Suprapubic skin (tissue), 4 donors: ENCODE results near the gene IQGAP3.

Experiments used
- POLR2A ChIP-seq, 2 donors: fragments of 450-650 bp; IDR thresholded peaks; one replicate each; pipeline ENCODE4 v1.6.1; 2017; ENCODE audit warnings: antibody characterized with exemption in 2 of 2, mild to moderate bottlenecking in 2 of 2, moderate library complexity in 2 of 2
- POLR2AphosphoS5 ChIP-seq, 3 donors: sonication (generic); formaldehyde crosslinking; IDR thresholded peaks; one replicate each; pipeline ENCODE4 v1.6.1; 2017; ENCODE audit warnings: antibody characterized with exemption in 3 of 3
- TF ChIP-seq, protein P1 (sequence below), 2 donors: fragments of 200-600 bp in 1 of 2; fragments of 450-650 bp in 1 of 2; sonication (generic) in 1 of 2; IDR thresholded peaks; one replicate each; pipeline ENCODE4 v1.5.1; 2016 to 2019; ENCODE audit warnings: antibody characterized with exemption in 2 of 2, mild to moderate bottlenecking in 1 of 2, moderate library complexity in 1 of 2

DNA sequence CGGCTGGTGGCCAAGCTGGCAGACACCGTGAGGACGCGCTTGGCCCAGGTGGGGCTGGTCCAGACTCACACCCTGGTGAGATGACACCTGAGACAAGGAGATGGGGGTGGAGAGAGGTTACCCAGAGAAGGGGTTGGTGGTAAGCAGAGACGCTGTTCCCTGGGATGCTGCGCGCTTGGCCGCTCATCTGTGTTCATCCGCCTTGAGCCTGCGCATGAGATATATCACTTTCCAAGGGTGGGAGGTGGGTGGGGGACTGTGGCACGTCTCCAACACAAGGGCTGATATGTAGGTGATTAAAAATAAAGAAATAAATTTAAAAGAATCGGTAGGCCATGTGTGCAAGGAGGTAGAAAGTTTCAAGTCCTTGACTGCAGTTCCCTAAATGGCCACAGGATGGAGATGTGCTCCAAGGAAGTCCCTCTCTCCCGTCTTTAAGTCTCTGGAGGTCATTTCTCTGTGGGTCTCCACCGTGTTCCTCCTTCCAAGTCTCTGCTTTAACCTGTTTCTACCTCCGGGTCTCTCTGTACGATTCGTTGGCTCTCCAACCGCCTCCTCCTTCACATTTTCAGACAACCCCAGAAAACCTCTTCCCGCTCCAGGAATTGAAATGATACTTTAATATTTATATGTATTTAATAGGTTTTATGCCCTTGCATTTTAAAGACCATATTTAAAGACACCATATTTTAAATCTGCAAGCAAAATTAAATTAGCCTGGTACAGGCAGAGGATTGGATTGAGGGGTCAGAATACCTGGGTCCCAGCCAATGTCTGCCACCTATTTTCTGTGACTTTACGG lies 11.7 kb upstream of the IQGAP3 start:
- TF ChIP-seq, protein P1, sequence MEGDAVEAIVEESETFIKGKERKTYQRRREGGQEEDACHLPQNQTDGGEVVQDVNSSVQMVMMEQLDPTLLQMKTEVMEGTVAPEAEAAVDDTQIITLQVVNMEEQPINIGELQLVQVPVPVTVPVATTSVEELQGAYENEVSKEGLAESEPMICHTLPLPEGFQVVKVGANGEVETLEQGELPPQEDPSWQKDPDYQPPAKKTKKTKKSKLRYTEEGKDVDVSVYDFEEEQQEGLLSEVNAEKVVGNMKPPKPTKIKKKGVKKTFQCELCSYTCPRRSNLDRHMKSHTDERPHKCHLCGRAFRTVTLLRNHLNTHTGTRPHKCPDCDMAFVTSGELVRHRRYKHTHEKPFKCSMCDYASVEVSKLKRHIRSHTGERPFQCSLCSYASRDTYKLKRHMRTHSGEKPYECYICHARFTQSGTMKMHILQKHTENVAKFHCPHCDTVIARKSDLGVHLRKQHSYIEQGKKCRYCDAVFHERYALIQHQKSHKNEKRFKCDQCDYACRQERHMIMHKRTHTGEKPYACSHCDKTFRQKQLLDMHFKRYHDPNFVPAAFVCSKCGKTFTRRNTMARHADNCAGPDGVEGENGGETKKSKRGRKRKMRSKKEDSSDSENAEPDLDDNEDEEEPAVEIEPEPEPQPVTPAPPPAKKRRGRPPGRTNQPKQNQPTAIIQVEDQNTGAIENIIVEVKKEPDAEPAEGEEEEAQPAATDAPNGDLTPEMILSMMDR (IDR thresholded peaks at IDR 0.05), result peak; percentile 91 to 93
- TF ChIP-seq POLR2A (IDR thresholded peaks at IDR 0.05) (no peak), POLR2AphosphoS5 (IDR thresholded peaks at IDR 0.05) (no peak)
